GM13977 (cell line): ENCODE measurements around the gene MCF2L.

Source experiments
- DNase-seq: peaks from one replicate; pipeline ENCODE4 v3.0.0; 2012; ENCODE audit warnings: low spot score
- CTCF ChIP-seq: IDR thresholded peaks from 2 replicates; pipeline ENCODE4 v1.5.1; 2012; ENCODE audit warnings: mild to moderate bottlenecking, control low read depth; ENCODE audit not compliant: insufficient read depth; ENCODE audit errors: extremely low read depth, missing control alignments
- in situ Hi-C: fragments of 300-500 bp; cut with MboI; formaldehyde crosslinking; loops from one replicate; pipeline ENCODE4 v1.12.0; 2022; ENCODE audit warnings: low sequenced_read_pairs, low pct_unique_long_range_greater_than_20kb, mixed read lengths, inconsistent platforms; ENCODE audit not compliant: unreplicated experiment

MCF2L gene

GRCh38 chr13:113024466-113024865 is 55.5 kb downstream of the MCF2L start:
- no peak for TF ChIP-seq CTCF

DNA sequence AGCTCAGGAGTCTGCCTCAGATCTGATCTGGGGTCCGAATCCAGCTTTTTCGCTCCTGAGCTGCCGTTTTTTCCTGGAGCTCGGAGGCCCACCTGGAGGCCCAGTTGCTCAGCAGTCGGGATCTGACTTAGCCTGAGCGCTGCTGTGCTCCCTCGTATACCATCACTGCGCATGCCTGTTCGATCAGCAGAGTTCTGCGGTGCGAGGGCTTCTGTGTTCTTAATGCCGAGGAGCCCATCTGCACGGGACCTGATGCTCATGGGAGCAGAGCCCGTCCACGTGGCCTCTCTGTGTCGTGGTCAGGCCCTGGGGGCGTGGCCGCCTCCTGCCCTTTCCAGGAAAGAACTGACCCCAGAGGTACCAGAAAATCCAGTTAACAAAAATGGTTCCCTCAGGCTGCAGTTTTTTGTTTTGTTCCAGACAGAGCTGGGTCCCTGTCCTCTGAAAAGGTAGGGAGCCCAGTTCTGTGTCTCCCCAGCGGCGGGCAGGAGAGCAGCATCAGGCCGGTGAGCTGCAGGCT is 57.4 kb downstream of the MCF2L start:
- TF ChIP-seq CTCF, result no peak
- in situ Hi-C loops, result no loop called here
- no peak for DNase-seq

More at GRCh38 chr13:113024466-113024865, 55.5 kb downstream of the MCF2L start:
- DNase-seq, result no peak
- in situ Hi-C loops, result no loop called here

- DNase-seq, result no peak
- TF ChIP-seq CTCF, result no peak
- in situ Hi-C loops, result no loop called here
Observed at GRCh38 chr13:113027095-113027494, 58.1 kb downstream of the MCF2L start.

DNA sequence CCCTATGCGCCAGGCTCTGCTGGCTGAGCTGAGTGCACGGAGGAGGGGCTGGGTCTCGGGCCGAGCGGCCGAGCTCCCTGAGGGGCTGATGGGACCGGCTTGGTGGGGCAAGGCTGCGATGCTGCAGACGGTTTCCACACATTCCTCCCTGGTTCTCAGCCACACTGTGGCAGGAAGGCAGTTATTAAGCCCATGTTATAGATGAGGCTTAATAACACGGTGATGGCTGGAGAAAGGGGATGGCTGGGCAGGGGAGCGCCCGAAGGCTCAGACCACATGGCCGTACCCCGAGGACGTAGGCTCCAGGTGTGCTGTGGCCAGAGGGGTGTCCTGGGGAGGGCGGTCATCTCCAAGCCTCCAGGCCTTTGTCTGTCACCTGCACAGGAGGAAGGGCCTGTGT is 58.6 kb downstream of the MCF2L start:
- DNase-seq, result no peak
- in situ Hi-C loops, result no loop called here
- no peak for TF ChIP-seq CTCF

DNA sequence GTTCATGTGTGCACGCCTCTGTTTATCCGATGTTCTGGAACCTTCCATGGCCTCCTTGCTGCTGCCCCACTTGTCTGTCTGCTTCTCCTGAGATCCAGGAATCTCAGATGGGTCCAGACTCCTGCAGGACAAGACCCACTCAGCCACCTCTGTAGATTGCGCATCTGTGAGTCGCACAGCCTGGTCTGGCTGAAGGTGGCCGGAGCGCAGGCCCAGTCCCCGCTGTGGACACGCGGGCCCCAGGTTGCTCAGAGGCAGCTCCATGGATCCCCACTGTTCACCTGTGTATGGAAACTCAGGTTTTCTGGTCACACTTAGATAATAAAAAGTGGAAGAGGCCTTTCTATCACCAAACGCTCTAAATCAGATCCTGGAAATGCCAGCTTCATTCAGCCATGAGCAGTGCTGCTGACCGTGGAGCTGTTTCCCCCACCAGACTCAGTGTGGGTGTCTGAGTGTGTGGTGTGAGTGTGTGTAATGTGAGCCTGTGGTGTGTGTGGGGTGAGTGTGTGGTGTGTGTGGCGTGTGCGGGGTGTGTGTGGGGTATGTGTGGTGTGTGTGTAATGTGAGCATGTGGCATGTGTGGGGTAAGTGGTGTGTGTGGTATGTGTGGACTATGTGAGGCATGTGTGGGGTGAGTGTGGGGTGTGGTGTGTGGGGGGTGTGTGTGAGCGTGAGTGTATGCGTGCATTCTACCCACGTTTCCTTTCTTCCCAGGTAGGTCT is 59.5 kb downstream of the MCF2L start:
- no peak for DNase-seq
- in situ Hi-C loops, result no loop called here
- TF ChIP-seq CTCF, result no peak

DNA sequence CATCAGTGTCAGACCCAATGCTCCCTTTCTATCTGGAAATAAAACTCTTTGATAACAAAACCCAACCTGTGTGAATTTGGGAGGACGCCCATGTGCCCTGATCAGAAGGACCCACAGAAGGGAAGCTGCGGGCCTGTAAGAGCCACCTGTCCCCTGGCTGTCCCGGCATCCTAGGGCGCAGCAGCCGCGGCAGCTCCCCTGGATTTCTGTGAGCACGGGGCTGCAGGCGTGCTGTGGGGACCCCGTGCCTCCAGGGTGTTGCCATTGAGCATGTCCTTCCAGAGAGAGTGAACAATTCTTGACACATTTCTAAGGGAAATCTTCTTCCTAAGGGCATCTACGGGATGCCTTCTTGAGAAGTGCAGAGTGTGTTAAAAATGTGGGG is 60.0 kb downstream of the MCF2L start:
- in situ Hi-C loops, result no loop called here
- no peak for TF ChIP-seq CTCF
- no peak for DNase-seq
